Neural crest cell (in vitro differentiated cells): ENCODE measurements around the gene ELAVL1. TPM values are rescaled to one million over a fixed set of nuclear protein-coding genes. Genes with fewer than 3 reads are reported as not detected.

Experiments used
- DNase-seq: peaks from one replicate; pipeline ENCODE4 v3.0.0; 2021; ENCODE audit warnings: low read depth, mixed read lengths, low spot score
- H3K27ac Mint-ChIP-seq: one replicate; pipeline ENCODE4 v1.8.0; 2021; ENCODE audit warnings: mild to moderate bottlenecking, mixed read lengths; ENCODE audit not compliant: unreplicated experiment
- H3K27me3 Mint-ChIP-seq: 2 replicates; pipeline ENCODE4 v1.8.0; 2021; ENCODE audit warnings: low read depth, mild to moderate bottlenecking, mixed read lengths
- H3K36me3 Mint-ChIP-seq: 2 replicates; pipeline ENCODE4 v1.8.0; 2021; ENCODE audit warnings: low read depth, mild to moderate bottlenecking, mixed read lengths
- H3K4me1 Mint-ChIP-seq: 2 replicates; pipeline ENCODE4 v1.8.0; 2021; ENCODE audit warnings: mixed read lengths
- H3K4me3 Mint-ChIP-seq: one replicate; pipeline ENCODE4 v1.8.0; 2021; ENCODE audit warnings: mild to moderate bottlenecking, mixed read lengths
- H3K9me3 Mint-ChIP-seq: 2 replicates; pipeline ENCODE4 v1.8.0; 2021; ENCODE audit warnings: mixed read lengths
- total RNA-seq: library from RNA; stranded (reverse); gene quantifications from 2 replicates; pipeline ENCODE4 v1.2.1, GENCODE V29; 2021
- TF ChIP-seq, protein P1 (sequence below): fragments of 200-600 bp; sonication (generic); conservative IDR thresholded peaks from 2 replicates; pipeline ENCODE4 v1.5.0; 2021; ENCODE audit warnings: antibody characterized with exemption, mild to moderate bottlenecking

ELAVL1 gene
- total RNA-seq, 1 donor from 2014 or later, result 209 TPM

DNA sequence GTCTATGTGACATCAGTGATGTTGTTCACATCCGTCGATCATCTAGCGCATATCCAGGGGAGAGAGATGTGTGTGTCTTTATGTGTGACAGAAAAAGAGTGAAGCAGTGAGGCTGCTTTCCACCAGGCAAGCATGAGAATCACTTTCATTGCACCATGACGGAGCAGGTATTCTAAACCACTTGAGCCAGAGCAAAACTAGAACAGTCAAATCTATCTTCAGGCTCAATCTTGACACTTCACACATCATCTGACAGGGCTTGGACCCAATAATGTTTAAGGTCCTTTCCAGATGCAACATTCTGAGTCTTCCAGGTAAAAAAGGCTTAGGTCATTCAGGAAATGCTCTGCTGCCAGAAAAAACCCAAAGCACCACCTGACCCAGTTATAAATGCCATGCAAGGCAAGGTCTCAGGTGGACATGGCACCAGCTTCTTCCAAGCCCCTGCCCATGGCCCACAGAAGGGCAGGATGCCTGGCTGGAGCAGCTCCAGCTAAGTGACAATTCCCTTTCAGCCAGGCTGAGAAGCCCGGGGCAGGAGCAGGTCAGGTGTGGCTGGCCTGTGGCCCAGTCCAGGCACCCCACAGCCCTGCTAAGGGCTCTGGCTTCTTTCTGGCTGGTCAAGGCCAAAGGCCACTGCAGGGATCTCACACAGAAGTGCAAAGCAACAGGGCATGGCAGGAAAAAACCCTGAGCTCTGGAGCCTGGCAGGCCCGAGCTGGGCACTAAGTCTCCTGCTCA is 5.0 kb downstream of the ELAVL1 start:
- Mint-ChIP-seq H3K27me3 (no peaks in the 10 kb centered on the region), H3K4me1 (peaks cover 55% of the 10 kb centered on the region), H3K4me3 (peak overlapping the region; percentile 43), H3K9me3 (no peaks in the 10 kb centered on the region), H3K36me3 (peaks cover 2% of the 10 kb centered on the region), H3K27ac (no peak overlapping the region)
- no peak for DNase-seq
- TF ChIP-seq, protein P1, sequence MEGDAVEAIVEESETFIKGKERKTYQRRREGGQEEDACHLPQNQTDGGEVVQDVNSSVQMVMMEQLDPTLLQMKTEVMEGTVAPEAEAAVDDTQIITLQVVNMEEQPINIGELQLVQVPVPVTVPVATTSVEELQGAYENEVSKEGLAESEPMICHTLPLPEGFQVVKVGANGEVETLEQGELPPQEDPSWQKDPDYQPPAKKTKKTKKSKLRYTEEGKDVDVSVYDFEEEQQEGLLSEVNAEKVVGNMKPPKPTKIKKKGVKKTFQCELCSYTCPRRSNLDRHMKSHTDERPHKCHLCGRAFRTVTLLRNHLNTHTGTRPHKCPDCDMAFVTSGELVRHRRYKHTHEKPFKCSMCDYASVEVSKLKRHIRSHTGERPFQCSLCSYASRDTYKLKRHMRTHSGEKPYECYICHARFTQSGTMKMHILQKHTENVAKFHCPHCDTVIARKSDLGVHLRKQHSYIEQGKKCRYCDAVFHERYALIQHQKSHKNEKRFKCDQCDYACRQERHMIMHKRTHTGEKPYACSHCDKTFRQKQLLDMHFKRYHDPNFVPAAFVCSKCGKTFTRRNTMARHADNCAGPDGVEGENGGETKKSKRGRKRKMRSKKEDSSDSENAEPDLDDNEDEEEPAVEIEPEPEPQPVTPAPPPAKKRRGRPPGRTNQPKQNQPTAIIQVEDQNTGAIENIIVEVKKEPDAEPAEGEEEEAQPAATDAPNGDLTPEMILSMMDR, result no peak

DNA sequence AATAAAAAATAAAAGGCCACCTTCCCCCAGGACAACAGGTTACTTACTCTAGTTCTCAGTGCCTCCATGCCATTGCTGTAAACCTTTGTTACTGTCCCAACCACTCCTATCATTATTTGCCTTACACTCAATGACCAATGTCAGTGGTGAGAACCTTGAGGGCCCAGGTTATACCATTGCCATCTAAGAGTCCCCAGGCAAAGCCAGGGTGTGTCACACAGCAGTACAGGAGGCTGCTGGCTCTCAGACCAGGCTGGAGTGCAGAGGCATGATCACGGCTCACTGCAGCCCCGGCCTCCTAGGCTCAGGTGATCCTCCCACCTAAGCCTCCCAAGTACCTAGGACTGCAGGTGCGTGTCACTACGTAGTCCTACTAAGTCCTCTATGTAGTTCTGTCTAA is 6.1 kb downstream of the ELAVL1 start:
- Mint-ChIP-seq H3K4me3 (no peak overlapping the region), H3K36me3 (peaks cover 2% of the 10 kb centered on the region), H3K4me1 (peaks cover 60% of the 10 kb centered on the region), H3K27ac (no peak overlapping the region), H3K27me3 (no peaks in the 10 kb centered on the region), H3K9me3 (no peaks in the 10 kb centered on the region)
- TF ChIP-seq, protein P1, result no peak
- DNase-seq, result no peak

DNA sequence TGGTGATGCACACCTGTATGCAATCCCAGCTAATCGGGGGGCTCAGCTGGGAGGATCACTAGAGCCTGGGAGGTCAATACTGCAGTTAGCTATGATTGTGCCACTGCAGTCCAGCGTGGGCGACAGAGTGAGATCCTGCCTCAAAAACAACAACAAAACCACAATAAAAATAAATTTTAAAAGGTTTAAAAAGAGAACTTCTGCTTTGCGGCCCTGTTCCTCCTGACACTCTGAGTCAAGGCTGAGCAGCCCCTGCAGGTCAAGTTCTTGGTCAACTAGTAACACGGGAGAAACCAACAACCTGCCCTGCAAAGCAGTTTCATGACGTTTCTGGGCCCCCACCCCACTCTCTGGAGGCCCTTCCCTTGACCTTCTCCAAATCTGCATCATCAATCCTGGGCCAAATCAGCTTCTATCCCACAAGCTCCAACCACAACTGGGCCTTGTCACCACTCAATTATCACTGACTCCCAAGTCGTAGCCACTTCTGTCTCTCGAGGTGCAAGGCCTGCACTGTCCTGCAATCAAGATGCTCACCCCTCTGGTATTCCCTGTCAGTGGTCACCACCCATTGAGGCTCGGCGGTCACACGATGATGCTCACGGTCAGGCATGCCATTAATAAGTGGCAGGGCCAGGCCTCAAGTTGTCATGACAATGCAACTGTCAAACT is 7.5 kb downstream of the ELAVL1 start:
- Mint-ChIP-seq H3K27ac (no peak overlapping the region), H3K9me3 (no peaks in the 10 kb centered on the region), H3K4me1 (peaks cover 60% of the 10 kb centered on the region), H3K27me3 (no peaks in the 10 kb centered on the region), H3K36me3 (peaks cover 2% of the 10 kb centered on the region), H3K4me3 (no peak overlapping the region)
- TF ChIP-seq, protein P1, result no peak
- DNase-seq, result no peak

DNA sequence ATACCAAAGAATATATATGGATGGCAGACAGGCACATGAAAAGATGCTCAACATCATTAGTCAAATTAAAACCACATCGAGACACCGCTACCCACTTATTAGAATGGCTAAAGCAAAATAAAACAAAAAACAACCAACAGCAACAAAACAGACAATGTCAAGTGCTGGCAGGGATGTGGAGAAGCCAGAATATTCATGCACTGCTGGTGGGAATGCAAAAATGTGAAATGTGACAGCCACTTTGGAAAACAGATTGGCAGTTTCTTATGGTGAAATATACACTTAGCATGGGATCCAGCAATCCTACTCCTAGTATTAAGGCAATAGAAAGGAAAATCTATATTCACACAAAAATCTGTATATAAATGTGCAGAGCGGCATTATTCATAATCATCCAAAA is 8.6 kb downstream of the ELAVL1 start:
- Mint-ChIP-seq H3K4me3 (no peak overlapping the region), H3K9me3 (no peaks in the 10 kb centered on the region), H3K27me3 (no peaks in the 10 kb centered on the region), H3K27ac (peak overlapping the region; percentile 82), H3K4me1 (peaks cover 49% of the 10 kb centered on the region), H3K36me3 (no peaks in the 10 kb centered on the region)
- TF ChIP-seq, protein P1, result no peak
- no peak for DNase-seq

DNA sequence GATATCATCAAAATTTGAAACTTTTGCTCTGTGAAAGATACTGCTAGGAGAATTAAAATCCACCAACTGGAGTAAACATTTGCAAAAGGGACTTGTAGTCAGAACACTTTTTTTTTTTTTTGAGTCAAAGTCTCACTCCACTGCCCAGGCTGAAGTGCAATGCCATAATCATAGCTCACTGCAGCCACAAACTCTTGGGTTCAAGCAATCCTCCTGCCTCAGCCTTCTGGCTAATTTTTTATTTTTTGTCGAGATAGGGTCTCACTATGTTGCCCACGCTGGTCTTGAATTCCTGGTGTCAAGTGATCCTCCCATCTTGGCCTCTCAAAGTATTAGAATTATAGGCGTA is 9.7 kb downstream of the ELAVL1 start:
- H3K36me3 Mint-ChIP-seq, result no peaks in the 10 kb centered on the region
- no peak overlapping the region for H3K4me3 Mint-ChIP-seq
- H3K9me3 Mint-ChIP-seq, result no peaks in the 10 kb centered on the region
- peaks cover 40% of the 10 kb centered on the region for H3K4me1 Mint-ChIP-seq
- TF ChIP-seq, protein P1, result no peak
- H3K27ac Mint-ChIP-seq, result no peak overlapping the region
- no peaks in the 10 kb centered on the region for H3K27me3 Mint-ChIP-seq
- no peak for DNase-seq
